Lung microvascular endothelial cell (primary cell): ENCODE data around the gene CCSER1. TPM values are rescaled to one million over a fixed set of nuclear protein-coding genes. Genes with fewer than 3 reads are reported as not detected.
A peak's percentile ranks its signal among the peaks of the same experiment; 100 is the strongest.

ENCODE experiments used
- DNase-seq, 2 donors: peaks; one replicate each; pipeline versions ENCODE4 v3.0.0 to v3.0.0-alpha.2; 2010; ENCODE audit warnings: low read depth in 2 of 2
- total RNA-seq: library from RNA; depleted of rRNA; stranded (reverse); fragments of >200 nt; gene quantifications from 2 replicates; pipeline ENCODE4 v1.2.1, GENCODE V29; 2014

CCSER1 gene
- total RNA-seq, 1 donor from 2014 or later, result 0.20 TPM

GRCh38 chr4:90544532-90545045 is 417.4 kb downstream of the CCSER1 start:
- DNase-seq, result no peak

GRCh38 chr4:90545380-90545779 is 418.2 kb downstream of the CCSER1 start:
- DNase-seq, result no peak

GRCh38 chr4:90546114-90546513 is 418.9 kb downstream of the CCSER1 start:
- no peak for DNase-seq

GRCh38 chr4:90570615-90571014 is 443.4 kb downstream of the CCSER1 start:
- DNase-seq, result no peak

GRCh38 chr4:90572996-90573395 is 445.8 kb downstream of the CCSER1 start:
- no peak for DNase-seq

GRCh38 chr4:90575371-90575770 is 448.2 kb downstream of the CCSER1 start:
- no peak for DNase-seq

GRCh38 chr4:90580326-90580725 is 453.1 kb downstream of the CCSER1 start:
- no peak for DNase-seq

- no peak for DNase-seq
Measured at GRCh38 chr4:90582087-90582486, 454.9 kb downstream of the CCSER1 start.

- no peak for DNase-seq
Measured at GRCh38 chr4:90584051-90584450, 456.9 kb downstream of the CCSER1 start.

GRCh38 chr4:90585961-90586360 is 458.8 kb downstream of the CCSER1 start:
- DNase-seq, result no peak

- no peak for DNase-seq
Measured at GRCh38 chr4:90586799-90587198, 459.6 kb downstream of the CCSER1 start.

- DNase-seq, result no peak
Measured at GRCh38 chr4:90597927-90598326, 470.7 kb downstream of the CCSER1 start.

- no peak for DNase-seq
Measured at GRCh38 chr4:90598741-90599140, 471.5 kb downstream of the CCSER1 start.

- DNase-seq, result no peak
Measured at GRCh38 chr4:90602726-90603125, 475.5 kb downstream of the CCSER1 start.

- DNase-seq, result no peak
Measured at GRCh38 chr4:90603540-90603939, 476.3 kb downstream of the CCSER1 start.

- DNase-seq, result no peak
Measured at GRCh38 chr4:90606781-90607180, 479.6 kb downstream of the CCSER1 start.

GRCh38 chr4:90614371-90614770 is 487.2 kb downstream of the CCSER1 start:
- no peak for DNase-seq

GRCh38 chr4:90621080-90621479 is 493.9 kb downstream of the CCSER1 start:
- peak in 1 of 2 donors; percentile 0 for DNase-seq

GRCh38 chr4:90624781-90625180 is 497.6 kb downstream of the CCSER1 start:
- DNase-seq, result no peak

- DNase-seq, result no peak
Measured at GRCh38 chr4:90641861-90642599, 514.8 kb downstream of the CCSER1 start.

- no peak for DNase-seq
Measured at GRCh38 chr4:90643156-90643555, 516.0 kb downstream of the CCSER1 start.

GRCh38 chr4:90648311-90648710 is 521.1 kb downstream of the CCSER1 start:
- DNase-seq, result no peak

- no peak for DNase-seq
Measured at GRCh38 chr4:90648791-90649190, 521.6 kb downstream of the CCSER1 start.

- no peak for DNase-seq
Measured at GRCh38 chr4:90660672-90661071, 533.5 kb downstream of the CCSER1 start.
